Testis (tissue), 3 donors: Measurements from ENCODE around the gene RUSC1. TPM values are rescaled to one million over a fixed set of nuclear protein-coding genes. Genes with fewer than 3 reads are reported as not detected.
"Not testable (repeated sequence)": the region's sequence is repeated elsewhere in the genome, so short reads cannot be mapped to it uniquely, and the experiment has no call there.

Experiments
- DNase-seq: peaks from one replicate; pipeline ENCODE4 v3.0.0-alpha.2; 2019
- H3K27ac ChIP-seq, 2 donors: fragments of 200-600 bp; sonication (generic); one replicate each; pipeline ENCODE4 v1.5.1; 2019
- H3K27me3 ChIP-seq: fragments of 200-600 bp; sonication (generic); one replicate; pipeline ENCODE4 v1.5.1; 2019
- H3K36me3 ChIP-seq: fragments of 200-600 bp; sonication (generic); one replicate; pipeline ENCODE4 v1.5.1; 2017; ENCODE audit warnings: low read depth; ENCODE audit errors: missing control alignments
- H3K4me1 ChIP-seq: fragments of 200-600 bp; sonication (generic); one replicate; pipeline ENCODE4 v1.5.1; 2019
- H3K4me3 ChIP-seq, 2 donors: fragments of 200-600 bp; sonication (generic); one replicate each; pipeline ENCODE4 v1.5.1; 2017 to 2019
- H3K9me3 ChIP-seq: fragments of 200-600 bp; sonication (generic); one replicate; pipeline ENCODE4 v1.5.1; 2017
- CTCF ChIP-seq, 3 experiments: fragments of 450-650 bp in 2 of 3; fragments of 200-600 bp in 1 of 3; sonication (generic) in 1 of 3; IDR thresholded peaks; one replicate each; pipeline ENCODE4 v1.5.1; 2016 to 2019; ENCODE audit warnings: antibody characterized with exemption in 3 of 3, mild to moderate bottlenecking in 2 of 3, moderate library complexity in 1 of 3
- POLR2A ChIP-seq: fragments of 450-650 bp; IDR thresholded peaks from one replicate; pipeline ENCODE4 v1.6.1; 2017; ENCODE audit warnings: antibody characterized with exemption, mild to moderate bottlenecking, moderate library complexity
- WGBS, 2 donors: methylation state at CpG; one replicate each; pipeline ENCODE4 v1.1.5; 2018; 5-methylcytosine and 5-hydroxymethylcytosine counted together
- intact Hi-C: fragments of 100-400 bp; cut with DNase I; formaldehyde crosslinking; loops from one replicate; pipeline ENCODE4 v1.15.1; 2023; ENCODE audit warnings: low total_unique reads
- polyA plus RNA-seq: library from polyadenylated mRNA; stranded (reverse); fragments of 350-450 nt; fragmentation: Illumina TruSeq; extraction: RNeasy Lipid Tissue Mini Kit (QIAGEN cat#74804); gene quantifications from one replicate; pipeline ENCODE4 v1.2.3, GENCODE V29; 2014; ENCODE audit warnings: low read depth, low replicate concordance; ENCODE audit not compliant: insufficient read depth
- total RNA-seq, 2 donors: library from RNA; depleted of rRNA; stranded (reverse); fragments of >200 nt; gene quantifications; one replicate each; pipeline ENCODE4 v1.2.3, GENCODE V29; 2016

The RUSC1 gene
- total and polyA plus RNA-seq, 3 donors from 2014 or later, result 10.8 to 14.9 (median 13.9) TPM

GRCh38 chr1:155287987-155288543, 32.6 kb upstream of the RUSC1 start:
- H3K9me3 ChIP-seq, result no peaks in the 10 kb centered on the region
- 86 to 92% methylated on average over 10 to 21 of the region's 21 CpGs for WGBS, 2 donors
- no peak for DNase-seq
- TF ChIP-seq POLR2A (no peak), CTCF (IDR thresholded peaks at IDR 0.05) (no peak)
- no peak overlapping the region for H3K4me3 ChIP-seq
- no peaks in the 10 kb centered on the region for H3K4me1 ChIP-seq
- H3K27ac ChIP-seq, result no peak overlapping the region
- H3K27me3 ChIP-seq, result no peaks in the 10 kb centered on the region
- no peaks in the 10 kb centered on the region for H3K36me3 ChIP-seq
- intact Hi-C loops, result no loop called here

- H3K4me1 ChIP-seq, DNase-seq, H3K4me3 ChIP-seq, intact Hi-C loops, H3K9me3 ChIP-seq, H3K27me3 ChIP-seq, H3K36me3 ChIP-seq, H3K27ac ChIP-seq: not testable (repeated sequence)
- 80 to 88% methylated on average over 10 of the region's 10 CpGs for WGBS, 2 donors
Measured at GRCh38 chr1:155291006-155291405, 29.7 kb upstream of the RUSC1 start.

GRCh38 chr1:155293086-155293749, 27.5 kb upstream of the RUSC1 start:
- no peak overlapping the region for H3K4me3 ChIP-seq
- H3K36me3 ChIP-seq, result no peaks in the 10 kb centered on the region
- no peaks in the 10 kb centered on the region for H3K9me3 ChIP-seq
- WGBS, 2 donors, result 89 to 91% methylated on average over 16 to 17 of the region's 17 CpGs
- H3K27ac ChIP-seq, result no peak overlapping the region
- intact Hi-C loops, result no loop called here
- no peaks in the 10 kb centered on the region for H3K27me3 ChIP-seq
- H3K4me1 ChIP-seq, result no peaks in the 10 kb centered on the region
- TF ChIP-seq POLR2A, result no peak
- DNase-seq, result no peak

DNA sequence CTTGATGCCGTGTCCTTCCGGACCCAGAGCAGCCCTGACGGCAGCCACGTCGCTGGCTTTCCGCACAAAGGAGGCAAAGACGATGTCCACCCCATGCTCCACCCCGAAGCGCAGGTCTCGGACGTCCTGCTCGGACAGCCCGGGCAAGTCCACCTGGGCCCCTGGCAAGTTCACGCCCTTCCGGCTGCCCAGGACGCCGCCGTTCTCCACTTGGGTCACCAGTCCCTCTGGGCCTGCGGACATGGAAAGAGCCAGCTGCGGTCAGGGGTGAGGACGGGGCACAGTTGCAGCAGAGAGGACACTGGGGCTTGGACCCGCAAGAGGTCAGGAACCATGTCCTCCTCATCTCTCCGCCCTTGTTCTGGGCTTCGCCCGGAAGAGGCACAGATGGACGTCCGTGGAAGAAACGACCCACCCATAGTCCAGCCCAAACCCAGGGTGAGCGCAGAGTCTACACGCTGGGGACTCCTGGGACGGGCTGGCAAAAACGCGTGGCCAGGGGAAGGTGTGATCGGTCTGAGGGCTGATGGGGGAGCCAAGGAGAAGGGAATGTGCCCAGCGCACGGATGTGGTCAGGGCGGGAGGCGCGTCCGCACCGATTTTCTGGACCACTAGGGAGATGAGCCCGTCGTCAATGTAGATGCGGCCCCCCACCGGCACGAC, 26.0 kb upstream of the RUSC1 start:
- H3K27me3 ChIP-seq, result no peaks in the 10 kb centered on the region
- TF ChIP-seq CTCF (IDR thresholded peaks at IDR 0.05), result no peak
- 3 to 17% methylated on average over 14 to 42 of the region's 46 CpGs for WGBS, 2 donors
- H3K4me3 ChIP-seq, result peak overlapping the region; percentile 5 to 9
- no peaks in the 10 kb centered on the region for H3K4me1 ChIP-seq
- no peaks in the 10 kb centered on the region for H3K36me3 ChIP-seq
- H3K27ac ChIP-seq, result no peak overlapping the region
- intact Hi-C loops, result no loop called here
- no peaks in the 10 kb centered on the region for H3K9me3 ChIP-seq
- DNase-seq, result no peak

GRCh38 chr1:155295183-155295941, 25.3 kb upstream of the RUSC1 start:
- no peaks in the 10 kb centered on the region for H3K27me3 ChIP-seq
- H3K36me3 ChIP-seq, result no peaks in the 10 kb centered on the region
- intact Hi-C loops, result no loop called here
- TF ChIP-seq POLR2A, result no peak
- TF ChIP-seq CTCF (IDR thresholded peaks at IDR 0.05), result no peak
- DNase-seq, result no peak
- no peaks in the 10 kb centered on the region for H3K9me3 ChIP-seq
- H3K27ac ChIP-seq, result no peak overlapping the region
- peak overlapping the region; percentile 5 to 9 for H3K4me3 ChIP-seq
- 9 to 11% methylated on average over 14 to 44 of the region's 47 CpGs for WGBS, 2 donors
- H3K4me1 ChIP-seq, result no peaks in the 10 kb centered on the region
